NCI-H1694 (cell line): Measurements from ENCODE around the gene CLIC6.

ENCODE experiments used
- DNase-seq: peaks from one replicate; lab custom pipeline; 2025; lab: John Stamatoyannopoulos, UW

Gene CLIC6

DNA sequence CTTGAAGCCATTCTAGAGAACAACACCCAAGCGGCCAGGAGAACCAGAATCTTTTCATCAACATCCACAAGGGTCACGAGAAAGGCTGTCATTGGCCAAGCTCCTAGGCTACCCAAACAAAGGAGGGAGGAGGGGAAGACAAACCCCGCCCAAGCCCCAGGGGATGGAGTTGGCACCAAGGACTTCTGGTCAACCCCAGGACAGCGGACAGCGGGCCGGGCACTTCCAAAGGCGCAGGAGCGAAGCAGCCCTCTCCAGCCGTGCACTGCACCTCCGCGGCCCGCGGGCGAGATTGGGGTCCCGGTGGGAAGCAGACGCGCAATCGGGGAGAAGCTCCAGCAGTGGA, at the start of gene CLIC6:
TSS of gene CLIC6 (plus strand) at position 192 of the 346 bp plus-strand sequence. CDS start 395 bp downstream, outside the sequence.
- DNase-seq = no peak

DNA sequence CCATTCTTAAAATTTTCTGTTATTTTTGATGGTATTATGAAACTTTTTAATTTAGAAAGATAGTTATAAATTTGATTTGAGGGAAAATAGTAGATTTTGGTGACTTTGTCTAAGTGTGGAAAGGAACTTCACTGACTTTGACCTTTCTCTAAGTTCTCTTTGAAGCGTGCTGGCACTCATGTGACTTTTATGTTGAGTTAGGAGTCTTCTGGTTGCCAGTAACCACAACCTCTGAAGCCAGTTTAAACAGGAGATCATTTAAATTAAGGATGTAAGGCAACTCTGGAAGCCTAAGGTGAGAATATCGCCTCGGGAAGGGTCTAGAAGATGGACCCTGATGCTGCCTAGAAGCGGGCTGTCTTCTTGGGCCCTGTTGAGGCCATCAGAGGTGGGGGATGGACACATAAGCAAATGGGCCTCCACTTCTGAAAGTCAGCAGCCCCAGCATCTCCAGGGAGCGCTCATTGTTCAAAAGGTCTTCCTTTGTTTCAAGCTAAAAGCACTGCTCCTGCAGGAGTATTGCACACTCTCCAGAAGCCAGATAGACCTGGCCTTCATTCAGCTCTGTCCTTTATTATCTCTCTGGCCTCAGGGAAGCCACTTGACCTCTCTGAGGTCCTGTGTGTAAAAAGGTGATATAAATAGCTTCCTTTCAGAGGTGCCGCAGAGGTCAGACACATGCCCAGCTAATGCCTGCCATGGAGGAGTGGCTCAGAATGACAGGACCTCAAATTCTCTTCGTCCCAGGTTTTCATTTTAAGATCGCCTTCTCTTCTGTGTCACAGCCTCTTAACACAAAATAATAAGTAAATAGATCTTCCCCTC, 48.7 kb upstream of the CLIC6 start:
- no peak for DNase-seq

DNA sequence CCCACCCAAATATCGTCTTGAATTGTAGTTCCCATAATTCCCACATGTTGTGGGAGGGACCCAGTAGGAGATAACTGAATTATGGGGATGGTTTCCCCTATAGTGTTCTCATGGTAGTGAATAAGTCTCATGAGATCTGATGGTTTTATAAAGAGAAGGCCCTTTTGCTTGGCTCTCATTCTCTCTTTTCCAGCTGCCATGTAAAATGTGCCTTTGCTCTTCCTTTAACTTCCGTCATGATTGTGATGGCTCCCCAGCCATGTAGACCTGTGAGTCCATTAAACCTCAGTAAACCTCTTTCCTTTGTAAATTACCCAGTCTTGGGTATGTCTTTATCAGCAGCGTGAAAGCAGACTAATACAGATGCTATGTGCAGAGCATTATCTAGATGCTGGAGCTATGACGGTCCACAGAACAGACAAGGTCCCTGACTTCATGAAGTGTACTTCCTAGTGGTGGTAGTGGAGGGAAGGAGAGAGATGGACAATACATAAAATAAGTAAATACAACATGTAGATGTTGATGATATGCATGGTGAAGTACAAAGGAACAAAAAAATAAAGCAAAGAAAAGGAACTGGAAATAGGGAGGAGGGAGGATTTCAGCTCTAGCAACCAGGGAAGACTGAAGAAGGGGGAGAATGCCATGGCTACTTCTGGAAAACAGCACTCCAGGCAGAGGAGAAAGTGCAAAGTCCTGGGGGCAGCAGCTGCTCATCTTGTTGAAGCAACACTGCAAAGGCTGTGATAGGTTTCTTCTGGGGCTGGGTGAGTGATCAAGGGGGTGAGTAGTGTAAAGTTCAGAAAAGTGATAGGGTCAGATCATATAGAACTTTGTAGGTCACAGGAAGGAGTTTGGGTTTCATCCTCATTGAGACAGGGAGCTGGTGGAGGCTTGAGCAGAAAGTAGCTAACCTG, 47.1 kb upstream of the CLIC6 start:
- no peak for DNase-seq

DNA sequence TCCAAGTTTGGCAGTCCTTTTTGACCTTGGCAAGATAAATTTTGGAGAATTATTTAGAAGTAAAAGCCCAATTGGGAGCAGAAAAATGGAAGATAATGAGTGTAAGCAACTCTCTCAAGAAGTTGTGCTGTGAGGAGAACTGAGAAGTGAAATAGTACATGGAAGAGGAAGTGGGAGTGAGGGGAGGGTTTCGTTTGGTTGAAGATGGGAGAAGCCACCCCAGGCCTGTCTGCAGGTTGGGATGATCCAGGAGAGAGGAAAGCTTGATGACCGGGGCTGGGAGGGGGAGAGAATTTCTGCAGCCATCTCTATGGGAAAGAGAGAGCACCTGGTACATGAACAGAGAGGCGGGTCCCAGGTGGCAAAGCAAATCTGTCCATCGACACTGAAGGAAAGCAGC, 45.3 kb upstream of the CLIC6 start:
- no peak for DNase-seq

DNA sequence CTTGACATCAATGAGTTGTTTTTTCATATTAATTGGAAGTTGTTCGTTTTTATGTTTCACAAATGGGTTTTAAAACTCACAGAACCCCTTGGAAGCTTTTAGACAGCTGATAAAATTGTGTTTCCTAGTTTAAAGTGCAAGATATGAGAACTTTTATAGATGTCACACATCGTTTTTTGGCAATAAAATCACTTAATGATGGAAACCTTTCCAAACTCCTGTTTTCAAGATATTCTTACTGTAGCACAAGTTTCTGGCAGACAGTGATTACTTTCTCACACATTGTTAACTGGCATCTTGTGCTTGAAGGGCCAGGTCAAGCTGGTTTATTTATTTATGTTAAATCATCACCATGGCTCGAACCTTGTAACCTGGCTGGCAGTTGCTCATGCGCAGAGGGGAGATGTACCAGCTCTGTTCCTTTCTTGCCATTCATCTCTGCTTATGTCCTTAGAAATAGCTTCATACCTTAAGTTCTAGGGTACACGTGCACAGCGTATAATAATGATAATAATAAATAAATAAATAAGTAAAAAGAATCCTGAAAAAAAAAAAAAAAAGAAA, 43.7 kb upstream of the CLIC6 start:
- DNase-seq = no peak

DNA sequence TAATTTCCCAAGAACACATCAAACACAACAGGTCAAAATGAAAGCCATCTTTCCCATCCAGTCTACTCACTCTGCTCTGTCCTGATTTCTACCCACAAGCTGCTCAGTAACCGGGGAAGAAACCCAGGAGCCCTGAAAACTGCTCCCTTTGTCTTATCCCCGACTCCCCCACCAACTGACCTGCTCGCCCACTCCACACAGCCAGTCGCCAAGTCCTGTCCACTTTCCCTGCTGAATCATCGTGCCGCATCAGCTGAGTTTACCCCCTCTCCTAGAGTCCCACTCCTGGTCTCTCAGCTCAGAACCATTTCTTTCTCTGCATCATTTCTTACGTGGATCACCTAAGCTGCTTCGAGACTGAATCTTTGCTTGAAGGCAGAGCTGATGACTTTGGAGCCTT, 42.7 kb upstream of the CLIC6 start:
- no peak for DNase-seq

DNA sequence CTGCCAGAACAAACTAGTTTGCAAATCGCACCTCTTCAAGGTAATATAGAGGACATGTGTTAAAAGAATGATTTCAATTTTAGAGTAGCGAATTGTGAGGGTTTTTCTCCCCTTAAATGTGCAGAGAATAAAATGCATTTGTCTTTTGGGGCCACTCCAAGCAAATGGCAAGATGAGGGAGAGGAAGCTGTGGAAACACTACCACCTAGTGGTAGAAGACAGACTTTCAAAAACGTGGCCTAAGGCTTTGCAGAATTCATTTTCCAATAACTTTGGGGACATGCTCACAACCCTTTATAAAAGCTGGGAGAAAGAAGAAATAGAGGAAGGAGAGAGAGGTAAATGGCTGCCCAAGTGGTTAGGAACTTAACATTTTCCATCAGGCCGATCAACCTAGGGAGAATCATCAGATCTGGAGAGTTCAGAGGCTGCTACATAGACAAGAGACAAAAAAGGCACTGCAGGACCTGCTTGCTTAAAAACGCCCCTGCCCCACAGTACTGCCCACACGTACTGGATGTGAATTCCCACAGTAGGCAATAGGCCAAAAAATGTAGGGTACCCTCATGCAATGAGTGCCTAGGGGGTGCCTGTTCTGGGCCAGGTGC, 38.2 kb upstream of the CLIC6 start:
- peak; percentile 71 for DNase-seq

DNA sequence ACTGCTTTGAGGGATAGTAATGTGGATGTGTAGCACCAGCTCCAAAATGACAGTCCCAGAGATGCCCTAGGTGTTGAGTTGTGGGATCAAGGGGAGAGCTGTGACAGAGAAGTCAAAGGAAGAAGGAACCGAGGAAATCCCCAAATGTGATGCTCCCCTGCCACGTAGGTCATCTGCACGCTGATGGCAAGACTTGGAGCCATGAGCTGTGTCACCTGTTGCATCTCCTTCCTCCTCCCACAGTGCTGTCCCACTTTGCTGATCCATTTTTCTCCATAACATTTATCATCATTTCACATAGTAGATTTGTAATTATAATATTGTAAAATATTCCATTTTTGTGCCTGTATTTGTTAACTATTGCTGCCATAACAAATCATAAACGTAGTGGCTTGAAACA, 36.3 kb upstream of the CLIC6 start:
- DNase-seq = no peak

DNA sequence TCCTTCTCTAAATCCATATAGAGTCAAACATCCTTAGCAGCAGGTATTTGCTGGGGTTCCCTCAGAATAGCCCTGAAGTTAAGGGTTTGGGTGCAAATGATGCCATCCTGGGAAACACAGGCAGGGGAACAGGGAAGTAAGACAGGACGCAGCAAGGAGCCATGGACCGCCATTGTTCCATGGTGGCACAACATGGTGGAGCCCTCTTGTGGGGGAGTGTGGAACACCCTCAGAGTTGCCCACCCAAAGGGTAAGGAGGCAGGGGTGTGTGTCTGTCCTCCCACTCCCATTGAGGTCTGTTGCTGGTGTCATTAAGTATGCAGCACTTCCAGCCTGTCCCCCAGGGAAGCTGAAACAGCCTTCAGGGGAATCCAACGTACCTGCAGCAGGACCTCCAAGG, 33.5 kb upstream of the CLIC6 start:
- DNase-seq = no peak

DNA sequence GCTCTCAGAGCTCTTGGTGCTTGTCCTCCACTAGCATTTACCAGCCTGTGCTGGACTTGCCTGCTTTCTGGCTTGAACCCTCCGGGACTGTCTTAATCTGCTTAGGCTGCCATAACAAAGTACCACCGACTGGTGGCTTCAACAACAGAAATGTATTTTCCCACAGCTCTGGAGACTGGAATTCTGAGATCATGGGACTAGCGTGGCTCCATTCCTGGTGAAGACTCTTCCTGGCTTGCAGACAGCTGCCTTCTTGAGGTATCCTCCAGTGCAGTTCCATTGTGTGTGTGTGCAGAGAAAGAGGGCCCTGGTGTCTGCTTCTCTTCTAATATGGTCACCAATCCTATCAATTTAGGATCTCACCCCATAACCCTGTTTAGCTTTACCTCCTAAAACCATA, 31.8 kb upstream of the CLIC6 start:
- DNase-seq = no peak

DNA sequence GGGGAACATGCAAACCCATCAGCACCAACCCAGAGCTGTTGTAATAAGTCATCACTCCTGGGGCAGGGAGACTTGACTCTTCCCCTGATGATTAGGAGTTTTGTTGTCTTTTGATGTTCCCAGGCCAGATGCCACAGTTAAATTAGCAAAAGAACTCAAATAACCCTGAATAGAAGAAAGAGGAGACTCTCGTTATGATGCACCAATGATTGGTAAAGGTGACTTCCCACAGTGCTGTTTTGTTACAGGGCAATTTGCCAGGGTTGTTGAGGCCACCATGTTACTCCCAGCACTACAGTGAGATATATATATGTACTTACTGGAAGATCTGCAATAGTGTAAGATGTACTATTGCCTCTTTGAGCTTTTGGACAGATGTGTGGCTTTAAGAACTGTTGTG, 29.5 kb upstream of the CLIC6 start:
- DNase-seq = no peak

DNA sequence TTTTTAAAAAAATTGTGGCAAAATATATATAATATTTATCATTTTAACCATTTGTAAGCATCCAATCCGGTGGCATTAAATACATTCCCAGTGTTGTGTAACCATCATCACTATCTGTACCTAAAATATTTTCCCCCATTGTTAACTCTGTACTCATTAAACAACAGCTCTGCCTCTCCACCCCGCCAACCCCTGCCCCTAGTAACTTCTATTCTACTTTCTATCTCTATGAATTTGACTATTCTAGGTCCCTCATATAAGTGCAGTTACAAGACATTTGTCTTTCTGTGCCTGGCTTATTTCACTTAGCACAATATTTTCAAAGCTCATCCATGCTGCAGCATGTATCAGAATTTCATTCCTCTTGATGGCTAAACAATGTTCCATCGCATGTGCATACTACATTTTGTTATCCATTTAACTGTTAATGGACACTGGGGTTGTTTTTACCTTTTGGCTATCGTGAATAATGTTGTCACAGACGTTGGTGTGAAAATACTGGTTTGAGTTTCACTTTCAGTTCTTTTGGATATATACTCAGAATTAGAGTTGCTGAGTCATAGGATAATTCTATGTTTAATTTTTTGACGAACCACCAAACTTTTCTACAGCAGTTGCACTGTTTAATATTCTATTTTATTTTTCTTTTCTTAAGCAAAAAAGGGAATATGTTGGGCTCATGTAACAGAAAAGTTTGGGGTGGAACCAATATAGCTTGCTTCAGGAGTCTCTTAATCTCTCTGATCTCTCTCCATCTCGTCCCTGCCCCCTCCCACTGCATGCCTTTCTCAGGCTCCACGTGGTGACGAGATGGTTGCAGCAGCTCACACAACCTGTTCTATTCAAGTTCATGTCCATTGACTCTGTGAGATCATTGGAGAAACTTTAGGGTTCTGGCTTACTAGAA, 28.7 kb upstream of the CLIC6 start:
- DNase-seq = no peak

DNA sequence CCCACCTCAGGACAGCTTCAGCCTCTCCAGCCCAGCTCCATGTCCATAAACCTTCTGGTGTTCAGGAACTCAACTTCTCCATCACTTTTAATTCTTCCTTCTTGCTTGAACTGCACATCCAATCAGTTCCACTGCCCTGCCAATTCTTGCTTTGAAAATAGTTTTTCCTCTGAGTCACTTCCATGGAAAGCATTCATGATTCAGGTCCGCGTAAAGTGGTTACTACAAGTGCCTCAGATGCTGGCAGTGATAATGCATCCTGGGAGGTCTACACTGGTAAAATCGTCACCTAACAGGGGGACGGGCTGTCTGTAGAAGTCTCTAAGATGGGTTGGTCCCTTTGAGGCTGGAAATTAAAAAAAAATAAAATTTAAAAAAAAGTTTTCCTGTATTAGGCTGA, 27.9 kb upstream of the CLIC6 start:
- no peak for DNase-seq

DNA sequence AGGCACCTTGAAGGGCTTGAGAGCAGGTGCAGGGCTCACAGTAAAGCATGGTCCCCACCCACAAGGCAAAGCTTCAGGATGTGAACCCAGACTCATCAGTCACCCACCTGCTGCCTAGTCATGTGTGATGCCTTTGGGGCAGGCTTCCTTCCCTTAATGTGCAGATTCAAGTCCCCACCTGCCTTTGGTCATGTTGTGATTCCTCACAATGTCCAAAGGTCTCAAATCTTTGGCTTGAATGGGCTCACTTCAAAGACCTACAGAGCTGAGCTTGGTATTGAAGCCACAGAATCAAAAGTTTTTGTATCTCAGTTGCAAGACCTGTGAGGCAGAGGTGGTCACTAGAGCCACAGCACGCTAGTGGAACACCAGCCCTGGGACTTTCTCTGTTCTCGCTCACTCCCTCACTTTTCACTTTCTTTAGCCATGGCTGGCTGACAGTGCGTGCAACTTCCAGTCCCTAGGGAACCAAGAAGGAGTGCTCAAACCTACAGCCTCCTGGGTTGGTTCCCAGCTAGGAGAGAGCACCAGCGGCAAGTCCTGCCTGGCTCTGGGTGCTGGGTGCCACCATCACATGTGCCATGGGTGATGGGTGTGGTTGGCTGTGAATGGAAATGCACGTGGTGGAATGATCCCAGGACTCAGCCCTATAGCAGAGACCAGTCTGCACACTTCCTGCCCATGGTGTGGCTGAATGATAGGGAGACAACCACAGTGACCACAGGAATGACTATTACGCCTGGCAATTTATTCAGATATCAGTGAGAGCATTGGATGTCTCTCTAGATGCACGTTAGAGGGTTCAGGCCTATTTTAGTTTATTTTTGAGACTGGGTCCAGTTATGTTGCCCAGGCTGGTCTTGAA, 26.4 kb upstream of the CLIC6 start:
- no peak for DNase-seq

DNA sequence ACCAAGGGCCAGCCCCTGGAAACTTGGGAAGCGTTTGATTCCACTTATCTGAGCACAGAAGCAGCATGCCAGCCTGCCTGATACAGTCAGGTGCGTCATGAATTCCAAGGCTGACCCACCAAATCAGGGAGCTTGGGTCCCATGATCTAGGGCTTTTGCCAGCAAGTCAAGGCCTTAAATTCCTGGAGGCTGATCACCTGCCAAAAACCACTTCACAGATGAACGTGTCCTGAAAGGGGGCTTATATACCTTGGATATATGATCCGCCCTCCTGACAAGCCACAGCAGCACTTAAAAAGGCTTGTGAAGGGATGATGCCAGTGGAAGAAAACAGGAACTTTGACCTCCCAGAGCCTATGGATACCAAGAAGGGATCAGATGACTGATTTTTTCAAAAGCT, 24.0 kb upstream of the CLIC6 start:
- no peak for DNase-seq

DNA sequence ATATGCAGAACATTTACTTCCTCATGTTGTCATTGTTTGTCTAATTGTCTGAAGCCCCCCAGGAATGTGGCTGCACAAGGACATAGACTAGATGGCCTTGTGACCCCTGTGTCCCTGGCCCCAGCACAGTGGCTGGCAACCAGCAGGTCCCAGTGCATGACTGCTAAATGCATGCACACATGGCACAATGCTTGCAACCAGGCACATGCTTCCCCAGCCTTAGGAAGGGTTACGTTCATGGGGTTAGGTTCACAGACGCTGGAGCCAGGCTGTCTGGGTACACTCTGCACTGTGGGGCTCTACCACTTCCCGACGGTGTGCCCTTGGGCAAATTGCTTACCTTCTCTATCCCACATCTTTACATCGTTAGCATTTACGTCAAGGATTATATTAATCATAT, 21.2 kb upstream of the CLIC6 start:
- no peak for DNase-seq

DNA sequence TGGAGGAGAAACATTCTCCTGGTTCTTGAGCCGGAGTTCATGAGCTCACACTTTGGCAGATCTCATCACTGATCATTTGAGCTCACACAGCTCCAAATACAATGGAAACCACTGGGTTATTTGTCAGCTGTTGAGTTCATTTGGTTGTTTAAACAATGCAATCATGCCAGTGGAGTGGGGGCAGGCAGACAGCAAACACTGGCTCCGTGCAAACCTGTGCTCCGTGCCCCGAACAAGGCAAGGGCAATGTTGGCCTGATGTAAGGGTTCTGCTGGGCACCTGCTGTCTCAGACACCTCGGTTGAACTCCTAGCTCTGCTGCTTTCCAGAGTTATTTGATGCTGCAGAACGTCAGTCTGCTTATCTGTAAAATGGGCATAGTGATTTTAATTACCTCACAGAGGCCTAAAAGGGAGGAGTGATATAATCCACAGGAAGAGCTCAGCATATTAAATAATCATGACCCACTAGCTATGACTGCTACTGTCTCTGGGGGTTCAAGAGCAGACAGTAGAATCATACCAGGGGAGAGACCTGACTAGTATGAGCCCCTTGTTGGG, 20.0 kb upstream of the CLIC6 start:
- no peak for DNase-seq

DNA sequence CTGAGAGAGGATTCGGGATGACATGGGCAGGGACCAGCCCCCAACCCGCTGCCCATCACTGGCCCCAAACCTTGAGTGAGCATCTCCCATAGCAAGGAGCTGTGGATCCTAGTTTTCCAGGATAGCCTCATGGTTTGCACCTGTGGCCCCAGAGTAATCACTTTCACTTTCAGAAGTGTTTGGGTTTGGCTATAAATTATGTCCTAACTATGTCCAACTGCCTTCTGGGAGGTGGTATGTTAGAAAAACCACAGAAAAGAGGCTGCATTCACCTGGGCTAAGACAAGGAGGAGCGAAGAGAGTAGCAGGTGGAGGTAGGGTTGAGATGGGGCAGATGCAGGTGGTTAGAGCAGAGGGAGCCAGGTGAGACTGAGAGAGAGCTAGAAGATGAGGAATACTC, 19.4 kb upstream of the CLIC6 start:
- no peak for DNase-seq

DNA sequence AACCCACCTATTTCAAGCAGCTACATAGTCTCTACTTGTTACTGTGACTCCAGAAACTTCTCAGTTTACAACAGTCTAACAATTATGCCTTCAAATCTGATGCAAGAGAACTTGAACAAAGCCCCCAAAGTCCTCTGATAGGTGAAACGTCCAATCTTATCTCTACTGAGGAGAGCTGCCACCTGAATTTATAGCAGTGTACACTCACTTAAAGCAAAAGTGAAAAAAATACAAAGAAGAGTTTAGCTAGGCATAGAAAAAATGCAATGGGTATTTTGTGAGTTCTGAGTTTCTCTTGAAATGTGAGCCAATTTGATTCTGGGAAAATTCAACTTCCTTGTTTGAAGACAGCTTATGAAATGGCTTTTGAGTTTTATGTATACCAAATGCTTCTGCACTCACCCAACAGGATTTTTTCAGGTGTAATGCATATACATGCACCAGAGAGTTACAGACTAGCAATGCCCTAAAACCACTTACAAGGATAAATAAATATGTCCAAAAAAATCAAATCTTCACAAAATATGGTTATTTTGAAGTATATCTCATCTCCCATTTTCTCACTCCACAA, 17.8 kb upstream of the CLIC6 start:
- DNase-seq = no peak

DNA sequence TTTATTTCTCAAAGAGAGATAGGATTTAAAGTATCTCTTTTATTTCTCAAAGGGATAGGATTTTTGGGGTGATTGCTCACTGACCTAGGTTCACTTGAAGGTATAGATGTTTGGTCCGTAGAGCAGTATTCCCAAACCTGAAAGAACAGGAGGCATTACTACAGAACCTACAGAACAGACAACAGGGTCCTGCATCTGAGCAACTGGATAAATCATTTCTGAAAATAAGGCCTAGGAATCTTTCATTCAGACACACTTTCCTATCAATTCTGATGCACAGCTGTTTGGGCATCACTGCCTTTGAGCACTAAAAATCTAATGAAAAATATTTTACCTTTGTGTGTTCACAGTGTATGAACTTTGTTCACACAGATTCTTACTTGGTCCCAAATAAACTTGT, 17.2 kb upstream of the CLIC6 start:
- DNase-seq = no peak
